ENCODE data around the gene PRSS23.

PRSS23 gene

DNA sequence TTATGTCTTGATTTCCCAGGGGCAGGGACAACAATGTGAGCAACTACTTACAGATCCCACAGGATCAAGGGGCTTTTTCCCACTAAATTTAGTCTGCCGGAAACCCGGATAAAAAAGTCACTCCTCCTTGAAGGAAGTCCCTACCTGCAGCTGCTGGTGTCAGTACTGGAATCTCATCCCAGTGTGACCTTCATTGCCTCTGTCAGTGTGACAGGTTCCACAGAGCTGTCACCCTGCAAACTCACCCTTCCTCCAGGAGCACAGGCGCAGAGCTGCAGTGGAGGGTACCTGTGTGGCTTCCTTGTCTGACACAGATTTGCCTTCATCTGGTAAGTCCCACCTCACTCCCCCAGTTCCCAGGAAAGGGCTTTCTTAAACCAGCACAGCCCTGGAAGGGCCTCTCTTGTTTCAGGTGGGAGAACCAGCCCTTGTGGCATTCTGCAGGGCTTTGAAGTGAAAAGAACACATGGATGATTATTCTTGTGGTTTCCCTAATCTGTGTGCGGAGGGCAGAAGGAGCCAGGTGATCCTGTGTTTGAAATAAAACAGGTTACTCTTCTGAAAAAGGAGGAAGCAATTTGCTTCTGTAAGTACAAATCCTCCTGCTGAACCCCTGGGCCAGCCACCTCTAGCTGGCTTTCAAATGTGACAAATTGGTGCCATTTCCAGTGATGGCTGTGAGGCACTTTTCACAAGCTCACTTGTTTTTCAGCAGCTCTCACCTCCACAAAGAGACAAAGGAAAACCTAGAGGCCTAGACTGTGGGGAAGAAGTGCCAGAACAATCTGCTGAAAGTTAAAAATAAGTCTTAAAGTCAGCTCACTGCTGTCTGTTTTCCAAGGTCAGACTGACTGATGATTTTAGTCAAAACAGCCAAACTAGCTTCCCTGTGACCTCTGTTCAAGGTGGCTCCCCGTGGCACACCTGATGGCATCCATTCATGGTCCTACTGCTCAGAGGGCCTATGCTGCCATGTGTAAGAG is 9.2 kb upstream of the PRSS23 start:
- no peak for DNase-seq

DNA sequence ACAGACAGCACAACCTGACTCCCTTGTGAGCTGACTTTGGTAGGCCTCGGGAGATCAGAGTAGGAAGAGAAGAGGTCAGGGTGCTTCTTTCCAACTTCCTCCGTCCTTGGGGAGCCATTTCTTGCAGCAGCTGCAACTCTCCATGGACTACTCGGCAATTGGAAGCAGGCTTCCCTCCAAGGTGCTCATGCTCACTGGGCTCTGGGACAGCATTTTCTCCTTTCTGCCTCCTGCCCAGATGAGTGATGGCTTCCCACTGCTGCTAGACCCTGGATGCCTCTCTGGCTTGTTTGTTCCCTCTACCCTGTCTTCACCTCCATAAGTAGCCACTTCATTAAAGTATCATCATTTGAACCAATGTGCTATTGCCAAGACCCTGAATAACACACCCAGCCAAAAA is 8.2 kb upstream of the PRSS23 start:
- no peak for DNase-seq

GRCh38 chr11:86793307-86793706 is 7.0 kb upstream of the PRSS23 start:
- DNase-seq, result no peak

- DNase-seq, result no peak
Observed at GRCh38 chr11:86795511-86795910, 4.8 kb upstream of the PRSS23 start.

- DNase-seq, result no peak
Observed at GRCh38 chr11:86795949-86796348, 4.4 kb upstream of the PRSS23 start.

GRCh38 chr11:86797133-86797532 is 3.2 kb upstream of the PRSS23 start:
- DNase-seq, result no peak

- no peak for DNase-seq
Observed at GRCh38 chr11:86798988-86799387, 1.4 kb upstream of the PRSS23 start.

GRCh38 chr11:86799680-86800075 is 664 bp upstream of the PRSS23 start:
- no peak for DNase-seq

GRCh38 chr11:86800960-86801272 is 574 bp downstream of the PRSS23 start:
- no peak for DNase-seq

DNA sequence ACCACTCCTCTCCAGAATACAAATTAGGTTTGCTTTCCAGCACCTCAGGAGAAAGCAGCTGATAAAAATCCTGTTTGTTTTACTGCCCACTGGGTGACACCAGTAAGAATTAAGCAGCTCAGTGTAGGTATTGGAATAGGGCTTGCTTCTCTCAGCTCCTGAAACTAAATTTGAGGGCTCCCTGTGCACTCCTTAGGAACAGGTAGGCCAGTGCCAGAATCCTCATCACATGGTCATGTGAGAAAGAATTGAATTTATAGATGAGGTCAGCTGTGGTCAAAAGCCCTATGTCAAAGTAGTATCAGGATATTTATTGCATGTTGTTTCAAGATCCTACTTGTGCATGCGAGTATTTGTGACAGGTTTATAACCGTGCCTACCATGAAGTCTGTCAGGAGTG is 1.0 kb downstream of the PRSS23 start:
- DNase-seq, result no peak

- no peak for DNase-seq
Observed at GRCh38 chr11:86802146-86802545, 1.8 kb downstream of the PRSS23 start.

DNA sequence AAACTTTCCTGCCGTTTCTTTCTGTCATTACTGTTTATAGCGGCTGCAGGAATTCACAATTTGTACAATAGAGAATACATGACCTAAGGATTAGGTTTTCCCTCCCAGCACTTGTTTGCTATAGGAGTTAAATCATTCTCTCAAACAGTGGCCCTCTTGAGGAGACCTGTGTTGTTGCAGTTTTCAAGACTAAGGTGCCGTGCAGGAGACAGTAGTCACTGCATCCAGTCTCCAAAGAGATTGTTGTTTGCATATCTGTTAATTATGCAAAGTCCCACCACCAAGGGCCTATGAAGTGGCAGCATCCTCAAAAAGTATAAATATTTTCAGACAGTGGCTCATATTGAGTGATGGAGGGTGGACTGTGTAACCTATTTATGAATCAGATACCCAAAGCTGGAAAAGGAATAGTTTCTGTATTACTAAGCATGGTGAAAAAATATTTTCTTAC is 2.3 kb downstream of the PRSS23 start:
- peak; percentile 36 for DNase-seq

DNA sequence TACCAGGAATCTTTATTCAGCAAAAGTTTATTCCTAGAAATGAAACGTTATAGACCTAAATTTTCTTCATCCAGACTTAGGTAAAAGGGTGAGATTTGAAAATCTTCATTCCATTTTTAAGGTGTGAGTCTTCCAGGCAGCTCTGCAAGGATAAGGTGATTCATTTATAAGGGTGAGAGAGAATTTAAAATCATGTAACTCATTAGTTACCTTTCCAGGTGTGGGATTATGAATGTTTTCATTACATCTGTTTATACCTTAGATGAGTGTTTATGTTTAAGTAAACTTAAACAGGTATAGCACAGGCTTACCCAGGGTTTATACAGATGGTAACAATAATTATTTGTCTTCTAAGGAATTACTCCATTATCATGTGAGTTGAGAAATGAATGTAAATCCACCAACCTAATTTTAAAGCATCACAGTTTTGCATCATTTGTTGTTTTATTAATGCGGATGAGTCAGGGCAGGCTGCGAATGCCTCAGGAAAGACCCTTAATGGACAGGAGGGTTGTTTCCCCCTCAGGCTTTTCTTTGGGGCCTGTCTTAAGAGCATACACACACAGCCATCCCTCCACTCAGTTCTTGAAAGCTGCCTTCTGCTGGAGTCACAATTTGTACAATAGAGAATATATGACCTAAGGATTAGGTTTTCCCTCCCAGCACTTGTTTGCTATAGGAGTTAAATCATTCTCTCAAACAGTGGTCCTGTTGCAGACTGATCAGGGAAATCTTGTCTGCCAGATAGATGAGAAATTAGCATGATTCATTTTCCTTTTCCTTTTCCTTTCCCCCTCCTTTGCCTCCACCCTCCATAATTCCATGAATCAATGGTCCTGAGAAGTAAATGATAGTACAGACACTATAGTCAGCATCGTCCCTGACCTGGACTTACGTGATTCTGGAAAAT is 3.0 kb downstream of the PRSS23 start:
- no peak for DNase-seq

DNA sequence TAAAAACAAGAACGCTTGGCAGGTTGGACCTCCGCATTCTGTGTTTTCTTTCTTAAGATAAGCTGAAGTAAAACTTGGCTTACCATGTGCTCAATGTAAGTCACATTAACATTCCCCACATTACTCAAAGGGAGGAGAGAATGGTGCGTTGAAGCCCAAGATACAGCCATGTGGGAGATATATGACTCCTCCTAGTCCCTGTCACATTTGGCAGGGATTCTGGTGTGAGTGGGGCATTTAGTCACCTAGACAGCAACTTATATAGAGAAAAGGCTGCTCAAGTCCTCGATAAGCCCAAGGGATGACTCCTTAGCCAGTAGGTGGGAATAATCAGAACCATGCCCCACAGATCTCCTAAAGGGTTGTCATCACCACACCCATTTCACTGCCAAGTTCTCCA is 4.6 kb downstream of the PRSS23 start:
- DNase-seq, result no peak

- DNase-seq, result peak; percentile 54
Observed at GRCh38 chr11:86805873-86806310, 5.5 kb downstream of the PRSS23 start.

- no peak for DNase-seq
Observed at GRCh38 chr11:86806903-86807302, 6.6 kb downstream of the PRSS23 start.

DNA sequence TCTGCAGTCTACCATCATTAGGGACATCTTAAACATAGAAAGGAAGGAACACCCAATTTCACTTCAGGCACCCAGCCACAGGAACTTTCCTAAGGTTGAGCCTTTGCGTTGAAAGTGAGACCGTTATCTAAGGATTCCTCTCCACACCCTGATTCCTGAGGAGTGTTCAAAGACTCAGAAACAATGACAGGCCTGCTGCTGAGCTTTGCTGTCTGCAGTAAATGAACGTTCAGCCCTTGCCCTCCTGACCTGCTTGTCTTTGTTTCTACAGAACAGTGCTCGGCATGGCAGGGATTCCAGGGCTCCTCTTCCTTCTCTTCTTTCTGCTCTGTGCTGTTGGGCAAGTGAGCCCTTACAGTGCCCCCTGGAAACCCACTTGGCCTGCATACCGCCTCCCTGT is 7.0 kb downstream of the PRSS23 start:
- no peak for DNase-seq

GRCh38 chr11:86809561-86809960 is 9.2 kb downstream of the PRSS23 start:
- DNase-seq, result no peak

DNA sequence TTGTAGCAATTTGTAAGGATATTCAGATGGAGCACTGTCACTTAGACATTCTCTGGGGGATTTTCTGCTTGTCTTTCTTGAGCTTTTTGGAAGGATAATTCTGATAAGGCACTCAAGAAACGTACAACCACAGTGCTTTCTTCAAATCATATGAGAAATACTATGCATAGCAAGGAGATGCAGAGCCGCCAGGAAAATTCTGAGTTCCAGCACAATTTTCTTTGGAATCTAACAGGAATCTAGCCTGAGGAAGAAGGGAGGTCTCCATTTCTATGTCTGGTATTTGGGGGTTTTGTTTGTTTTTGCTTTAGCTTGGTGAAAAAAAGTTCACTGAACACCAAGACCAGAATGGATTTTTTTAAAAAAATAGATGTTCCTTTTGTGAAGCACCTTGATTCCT is 9.9 kb downstream of the PRSS23 start:
- DNase-seq, result no peak

GRCh38 chr11:86811637-86812321 is 11.4 kb downstream of the PRSS23 start:
- DNase-seq, result no peak

DNA sequence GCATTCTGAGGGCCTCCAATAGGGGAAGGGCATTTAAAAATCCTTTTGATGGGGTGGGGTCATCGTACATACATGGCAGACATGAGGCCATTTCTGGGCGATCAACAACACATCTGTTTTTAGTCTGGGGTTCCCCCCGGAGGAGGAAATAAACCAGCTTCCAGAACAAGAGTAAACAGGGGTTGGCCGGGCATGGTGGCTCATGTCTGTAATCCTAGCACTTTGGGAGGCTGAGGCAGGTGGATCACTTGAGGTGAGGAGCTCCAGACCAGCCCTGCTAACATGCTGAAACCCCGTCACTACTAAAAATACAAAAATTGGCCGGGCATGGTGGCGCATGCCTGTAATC is 12.0 kb downstream of the PRSS23 start:
- no peak for DNase-seq

GRCh38 chr11:86812981-86813380 is 12.6 kb downstream of the PRSS23 start:
- no peak for DNase-seq

DNA sequence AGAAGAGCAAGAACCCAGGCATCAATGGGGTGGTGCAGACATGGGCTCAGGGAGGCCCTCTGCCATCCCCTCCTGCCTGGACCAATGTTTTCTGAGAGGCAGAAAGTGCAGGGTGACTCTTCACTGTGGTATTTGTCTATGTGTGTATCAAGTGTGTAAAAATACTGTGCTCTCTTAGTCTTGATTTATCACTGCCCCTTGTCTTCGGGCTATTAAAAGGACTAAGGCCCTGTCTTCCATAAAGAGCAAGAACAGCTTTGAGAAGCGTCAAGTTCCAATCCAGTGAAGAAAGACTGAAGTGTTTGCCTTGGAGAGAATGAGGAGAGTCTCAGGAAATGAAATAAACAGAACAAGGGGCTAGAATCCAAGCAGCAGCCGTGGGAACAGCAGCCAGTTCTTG is 14.4 kb downstream of the PRSS23 start:
- DNase-seq, result no peak

Measured in CD4-positive, alpha-beta T cell treated with Interleukin-4 for 4 hours (primary cell).